Measurements from ENCODE around the gene TSR1. TPM values are rescaled to one million over a fixed set of nuclear protein-coding genes. Genes with fewer than 3 reads are reported as not detected.
A peak's percentile ranks its signal among the peaks of the same experiment; 100 is the strongest.

The TSR1 gene
- total RNA-seq, 1 experiment from 2014 or later: 44.7 TPM

- no TSS peak for BruUV-seq (replicated peaks)
- peak overlapping the region; percentile 77 to 99 for H3K4me3 ChIP-seq (ENCODE audit: low read depth in 2 of 2, low read length in 2 of 2)
- no peaks in the 10 kb centered on the region for H3K9me3 ChIP-seq (ENCODE audit: control insufficient read depth, insufficient read depth, low read depth, low read length)
- peak overlapping the region; percentile 97 for H3K27ac ChIP-seq (ENCODE audit: low read length)
- TF ChIP-seq REST (IDR thresholded peaks at IDR 0.05; ENCODE audit: insufficient read depth in 1 of 2, low read depth in 2 of 2, low read length in 1 of 2) (no peak), CTCF (IDR thresholded peaks at IDR 0.05) (no peak), POLR2AphosphoS5 (IDR thresholded peaks at IDR 0.05; ENCODE audit: low read depth, low read length) (no peak), SIN3A (IDR thresholded peaks at IDR 0.05; ENCODE audit: borderline replicate concordance, insufficient read depth, low read depth, low read length) (no peak), TCF7L2 (IDR thresholded peaks at IDR 0.05; ENCODE audit: low read depth, low read length) (no peak)
- H3K36me3 ChIP-seq (ENCODE audit: control insufficient read depth, insufficient read depth, low read length): peaks cover 37% of the 10 kb centered on the region
- ChIA-PET CTCF (no interaction called here), POLR2A (interaction anchor here (0.5 kb wide), 1 partner anchor 66 kb away, joined by 17 read pairs; no protein-coding TSS in a partner anchor)
- H3K27me3 ChIP-seq (ENCODE audit: control insufficient read depth, insufficient read depth, low read length): no peaks in the 10 kb centered on the region
- in situ Hi-C loops (cut with HindIII; ENCODE audit: low pct_unique_long_range_greater_than_20kb, low sequenced_read_pairs): no loop called here
- peaks cover 16% of the 10 kb centered on the region for H3K4me1 ChIP-seq (ENCODE audit: control insufficient read depth, insufficient read depth, low read length)
- ATAC-seq: no peak
- intact Hi-C loops (cut with micrococcal nuclease; ENCODE audit: unreplicated experiment): no loop called here
- DNase-seq (ENCODE audit: low read depth, low spot score): no peak
These were observed 487 bp downstream of the TSR1 start for GRCh38 chr17:2335726-2336214.

DNA sequence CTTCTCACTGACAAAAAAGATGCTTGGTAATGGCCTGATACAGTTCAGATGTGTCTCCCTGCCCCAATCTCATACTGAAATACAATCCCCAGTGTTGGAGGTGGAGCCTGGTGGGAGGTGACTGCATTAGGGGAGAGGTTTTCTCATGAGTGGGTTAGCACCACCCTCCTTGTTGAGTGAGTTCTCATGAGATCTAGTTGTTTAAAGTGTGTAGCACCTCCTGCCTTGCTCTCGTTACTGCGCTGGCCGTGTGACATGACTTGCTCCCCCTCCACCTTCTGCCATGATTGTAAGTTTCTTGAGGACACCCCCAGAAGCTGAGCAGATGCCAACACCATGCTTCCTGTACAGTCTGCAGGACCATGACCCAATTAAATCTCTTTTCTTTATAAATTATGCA lies 5.0 kb downstream of the TSR1 start:
- H3K9me3 ChIP-seq (ENCODE audit: control insufficient read depth, insufficient read depth, low read depth, low read length): no peaks in the 10 kb centered on the region
- TF ChIP-seq CTCF (IDR thresholded peaks at IDR 0.05): no peak
- no peak for TF ChIP-seq REST (IDR thresholded peaks at IDR 0.05; ENCODE audit: insufficient read depth in 1 of 2, low read depth in 2 of 2, low read length in 1 of 2)
- no peak for TF ChIP-seq POLR2AphosphoS5 (IDR thresholded peaks at IDR 0.05; ENCODE audit: low read depth, low read length)
- no peak for TF ChIP-seq TCF7L2 (IDR thresholded peaks at IDR 0.05; ENCODE audit: low read depth, low read length)
- no peak for TF ChIP-seq SIN3A (IDR thresholded peaks at IDR 0.05; ENCODE audit: borderline replicate concordance, insufficient read depth, low read depth, low read length)
- peaks cover 51% of the 10 kb centered on the region for H3K36me3 ChIP-seq (ENCODE audit: control insufficient read depth, insufficient read depth, low read length)
- intact Hi-C loops (cut with micrococcal nuclease; ENCODE audit: unreplicated experiment) (no loop called here), in situ Hi-C loops (cut with HindIII; ENCODE audit: low pct_unique_long_range_greater_than_20kb, low sequenced_read_pairs) (no loop called here)
- no peak overlapping the region for H3K27ac ChIP-seq (ENCODE audit: low read length)
- H3K4me1 ChIP-seq (ENCODE audit: control insufficient read depth, insufficient read depth, low read length): peaks cover 13% of the 10 kb centered on the region
- POLR2A ChIA-PET: interaction anchor here (0.6 to 1.1 kb wide), 2 partner anchors 16 to 331 kb away, joined by 3 to 4 read pairs; no protein-coding TSS in a partner anchor
- no TSS peak for BruUV-seq (replicated peaks)
- CTCF ChIA-PET: no interaction called here
- no peak overlapping the region for H3K4me3 ChIP-seq (ENCODE audit: low read depth in 2 of 2, low read length in 2 of 2)
- no peaks in the 10 kb centered on the region for H3K27me3 ChIP-seq (ENCODE audit: control insufficient read depth, insufficient read depth, low read length)
- ATAC-seq: no peak
- DNase-seq (ENCODE audit: low read depth, low spot score): no peak
